Measurements from ENCODE around the gene ANKUB1. TPM values are rescaled to one million over a fixed set of nuclear protein-coding genes. Genes with fewer than 3 reads are reported as not detected.

ANKUB1 gene
- total RNA-seq, 2 donors from 2014 or later: not detected

GRCh38 chr3:149810846-149811245, 18.5 kb upstream of the ANKUB1 start:
- H3K27ac ChIP-seq: no peak overlapping the region
- H3K36me3 ChIP-seq: no peaks in the 10 kb centered on the region
- H3K4me3 ChIP-seq: no peak overlapping the region
- H3K4me1 ChIP-seq (replicated peaks): no peaks in the 10 kb centered on the region
- no peaks in the 10 kb centered on the region for H3K27me3 ChIP-seq (replicated peaks; ENCODE audit: insufficient read depth)
- no peak for DNase-seq (ENCODE audit: low spot score)
- intact Hi-C loops (cut with DNase I): loop anchor here (5.0 to 10.0 kb wide), 2 partner anchors 49 to 156 kb away; partner anchors contain the start of gene WWTR1
- 73% methylated on average over 2 of the region's 2 CpGs for WGBS
- no peaks in the 10 kb centered on the region for H3K9me3 ChIP-seq
- TF ChIP-seq CTCF (IDR thresholded peaks at IDR 0.05): no peak

DNA sequence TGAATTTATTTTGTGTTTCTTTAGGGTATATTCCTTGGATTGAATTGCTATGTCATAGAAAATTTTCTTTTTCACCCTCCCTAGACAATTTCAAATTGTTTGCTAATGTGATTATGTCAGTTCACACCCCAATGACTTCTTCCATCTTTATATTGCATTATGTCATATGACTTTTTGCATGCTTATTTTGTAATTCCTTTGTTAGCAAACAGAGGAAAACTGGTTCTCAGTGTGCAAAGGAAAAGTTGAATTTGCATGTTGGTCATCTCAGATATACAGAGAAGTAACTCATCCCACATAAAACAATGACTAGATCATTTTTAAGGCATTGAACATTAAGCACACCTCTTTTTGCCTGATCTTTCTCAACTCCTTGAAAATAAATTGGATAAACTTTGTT, 17.3 kb upstream of the ANKUB1 start:
- Histone ChIP-seq H3K27ac (no peak overlapping the region), H3K36me3 (no peaks in the 10 kb centered on the region), H3K4me1 (replicated peaks) (no peaks in the 10 kb centered on the region), H3K9me3 (no peaks in the 10 kb centered on the region), H3K4me3 (no peak overlapping the region), H3K27me3 (replicated peaks; ENCODE audit: insufficient read depth) (no peaks in the 10 kb centered on the region)
- no peak for TF ChIP-seq POLR2AphosphoS5 (IDR thresholded peaks at IDR 0.05)
- TF ChIP-seq CTCF (IDR thresholded peaks at IDR 0.05): no peak
- TF ChIP-seq POLR2A (IDR thresholded peaks at IDR 0.05): no peak
- intact Hi-C loops (cut with DNase I): loop anchor here (5.0 to 10.0 kb wide), 3 partner anchors 37 to 155 kb away; partner anchors contain the start of gene WWTR1
- no peak for DNase-seq (ENCODE audit: low spot score)

DNA sequence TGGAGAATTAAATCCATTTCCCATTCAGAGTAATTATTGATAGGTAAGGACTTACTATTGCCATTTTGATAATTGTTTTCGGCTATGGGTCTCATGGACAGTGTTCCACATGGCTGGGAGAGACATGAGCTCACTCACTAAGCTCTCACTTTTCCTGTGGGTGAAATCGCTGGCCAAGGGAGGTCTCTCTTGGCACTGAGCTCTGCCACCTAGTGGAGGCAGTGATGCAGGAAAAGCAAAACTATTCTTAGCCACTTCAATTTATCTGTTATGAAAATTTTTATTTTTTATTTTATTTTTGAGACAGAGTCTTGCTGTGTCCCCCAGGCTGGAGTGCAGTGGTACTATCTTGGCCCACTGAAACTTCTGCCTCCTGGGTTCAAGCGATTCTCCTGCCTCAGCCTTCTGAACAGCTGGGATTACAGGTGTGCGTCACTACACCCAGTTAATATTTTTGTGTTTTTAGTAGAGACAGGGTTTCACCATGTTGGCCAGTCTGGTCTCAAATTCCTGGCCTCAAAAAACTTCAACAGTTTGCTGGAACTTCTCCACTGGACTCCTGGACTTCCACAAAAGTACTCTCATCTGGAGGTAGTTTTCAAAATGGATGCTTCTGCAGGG, 16.0 kb upstream of the ANKUB1 start:
- TF ChIP-seq POLR2A (IDR thresholded peaks at IDR 0.05) (no peak), CTCF (IDR thresholded peaks at IDR 0.05) (peak; percentile 51 to 70 (median 63)), POLR2AphosphoS5 (IDR thresholded peaks at IDR 0.05) (no peak)

GRCh38 chr3:149806171-149806778, 13.9 kb upstream of the ANKUB1 start:
- TF ChIP-seq POLR2A (IDR thresholded peaks at IDR 0.05): no peak
- TF ChIP-seq CTCF (IDR thresholded peaks at IDR 0.05): no peak
- no peak for TF ChIP-seq POLR2AphosphoS5 (IDR thresholded peaks at IDR 0.05)
- intact Hi-C loops (cut with DNase I): loop anchor here (5.0 kb wide), 1 partner anchor 34 kb away; no protein-coding TSS in a partner anchor
- Histone ChIP-seq H3K9me3 (no peaks in the 10 kb centered on the region), H3K27me3 (replicated peaks; ENCODE audit: insufficient read depth) (no peaks in the 10 kb centered on the region), H3K36me3 (no peaks in the 10 kb centered on the region), H3K4me3 (no peak overlapping the region), H3K27ac (no peak overlapping the region), H3K4me1 (replicated peaks) (no peaks in the 10 kb centered on the region)
- 27% methylated on average over 2 of the region's 2 CpGs for WGBS
- DNase-seq (ENCODE audit: low spot score): no peak

More for the DNA sequence above, 16.0 kb upstream of the ANKUB1 start:
- H3K4me1 ChIP-seq (replicated peaks): no peaks in the 10 kb centered on the region
- H3K27ac ChIP-seq: no peak overlapping the region
- H3K4me3 ChIP-seq: no peak overlapping the region
- H3K36me3 ChIP-seq: no peaks in the 10 kb centered on the region
- H3K27me3 ChIP-seq (replicated peaks; ENCODE audit: insufficient read depth): no peaks in the 10 kb centered on the region
- 27% methylated on average over 4 of the region's 4 CpGs for WGBS
- peak; percentile 63 for DNase-seq (ENCODE audit: low spot score)
- intact Hi-C loops (cut with DNase I): loop anchor here (5.0 kb wide), 1 partner anchor 36 kb away; no protein-coding TSS in a partner anchor
- H3K9me3 ChIP-seq: no peaks in the 10 kb centered on the region

DNA sequence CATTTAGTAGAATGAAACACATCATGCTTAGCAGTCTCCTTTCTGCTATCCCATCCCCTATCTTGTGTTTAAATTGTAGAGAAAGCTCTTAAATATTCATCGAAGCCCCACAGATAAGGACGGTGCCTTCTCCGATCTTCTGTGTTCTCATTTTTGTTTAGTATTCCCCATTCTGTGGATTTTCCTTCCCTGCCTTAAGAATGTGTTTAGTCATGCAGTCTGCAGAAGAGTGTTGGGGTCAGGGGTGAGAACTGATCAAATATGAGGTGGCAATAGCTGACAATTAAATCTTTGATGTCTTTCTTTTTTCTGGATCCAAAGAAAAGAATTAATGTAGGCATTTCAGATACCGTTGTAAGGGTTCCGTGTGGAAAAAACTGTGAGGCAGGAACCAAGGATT, 9.3 kb upstream of the ANKUB1 start:
- intact Hi-C loops (cut with DNase I): no loop called here
- no peak overlapping the region for H3K4me3 ChIP-seq
- no peaks in the 10 kb centered on the region for H3K4me1 ChIP-seq (replicated peaks)
- no peaks in the 10 kb centered on the region for H3K27me3 ChIP-seq (replicated peaks; ENCODE audit: insufficient read depth)
- DNase-seq (ENCODE audit: low spot score): no peak
- 68% methylated on average over 5 of the region's 5 CpGs for WGBS
- H3K36me3 ChIP-seq: no peaks in the 10 kb centered on the region
- H3K9me3 ChIP-seq: no peaks in the 10 kb centered on the region
- H3K27ac ChIP-seq: no peak overlapping the region
- no peak for TF ChIP-seq CTCF (IDR thresholded peaks at IDR 0.05)
- no peak for TF ChIP-seq POLR2AphosphoS5 (IDR thresholded peaks at IDR 0.05)
- no peak for TF ChIP-seq POLR2A (IDR thresholded peaks at IDR 0.05)
